Sigmoid colon (tissue), 7 donors: ENCODE results near the gene LRRC1. TPM values are rescaled to one million over a fixed set of nuclear protein-coding genes. Genes with fewer than 3 reads are reported as not detected.

ENCODE experiments used
- DNase-seq: peaks from one replicate; pipeline ENCODE4 v3.0.0-alpha.2; 2019
- H3K27ac ChIP-seq, 4 donors: fragments of 200-600 bp; sonication (generic); one replicate each; pipeline ENCODE4 v1.5.1; 2016 to 2019; ENCODE audit warnings: mild to moderate bottlenecking in 1 of 4
- H3K27me3 ChIP-seq, 3 donors: fragments of 200-600 bp; sonication (generic); one replicate each; pipeline ENCODE4 v1.5.1; 2019; ENCODE audit warnings: mild to moderate bottlenecking in 1 of 3
- H3K36me3 ChIP-seq, 4 donors: fragments of 200-600 bp; sonication (generic); one replicate each; pipeline ENCODE4 v1.5.1; 2016 to 2019
- H3K4me1 ChIP-seq, 4 donors: fragments of 200-600 bp; sonication (generic); one replicate each; pipeline ENCODE4 v1.5.1; 2017 to 2019
- H3K4me3 ChIP-seq, 4 donors: fragments of 200-600 bp; sonication (generic); one replicate each; pipeline ENCODE4 v1.5.1; 2017 to 2019; ENCODE audit warnings: mild to moderate bottlenecking in 2 of 4, moderate library complexity in 1 of 4
- H3K9me3 ChIP-seq, 4 donors: fragments of 200-600 bp in 3 of 4; sonication (generic) in 3 of 4; one replicate each; pipeline versions ENCODE4 v1.5.1 to v1.6.1; 2013 to 2019
- EP300 ChIP-seq, 4 donors: sonication (generic); formaldehyde crosslinking; IDR thresholded peaks; one replicate each; pipeline ENCODE4 v1.6.1; 2017; ENCODE audit warnings: antibody characterized with exemption in 4 of 4
- POLR2A ChIP-seq, 2 donors: fragments of 450-650 bp; IDR thresholded peaks; one replicate each; pipeline ENCODE4 v1.6.1; 2016; ENCODE audit warnings: antibody characterized with exemption in 2 of 2, mild to moderate bottlenecking in 2 of 2, moderate library complexity in 2 of 2
- POLR2AphosphoS5 ChIP-seq, 4 donors: sonication (generic); formaldehyde crosslinking; IDR thresholded peaks; one replicate each; pipeline ENCODE4 v1.6.1; 2017; ENCODE audit warnings: antibody characterized with exemption in 4 of 4
- WGBS, 2 donors: extraction: QIAGEN DNeasy Blood & Tissue Kit; methylation state at CpG; one replicate each; pipeline ENCODE4 v1.1.7; 2013; 5-methylcytosine and 5-hydroxymethylcytosine counted together
- intact Hi-C: fragments of 100-400 bp; cut with DNase I; formaldehyde crosslinking; loops from one replicate; pipeline ENCODE4 v1.15.1; 2023
- polyA plus RNA-seq, 3 donors: library from polyadenylated mRNA; stranded (reverse); fragments of 200-250 nt; gene quantifications; one replicate each; pipeline ENCODE4 v1.2.3, GENCODE V29; 2013
- total RNA-seq, 4 donors: library from RNA; depleted of rRNA; stranded (reverse); fragments of >200 nt; gene quantifications; one replicate each; pipeline ENCODE4 v1.1.0, GENCODE V29; 2016
- TF ChIP-seq, protein P1 (sequence below), 4 experiments: fragments of 450-650 bp in 3 of 4; fragments of 200-600 bp in 1 of 4; IDR thresholded peaks; one replicate each; pipeline ENCODE4 v1.5.1; 2016 to 2019; ENCODE audit warnings: antibody characterized with exemption in 4 of 4, mild to moderate bottlenecking in 3 of 4, moderate library complexity in 2 of 4
- donor health status: healthy with polysubstance abuse.
- donor health status: Bipolar disorder and iron deficiency.
- donor health status: healthy.

Gene LRRC1
- total and polyA plus RNA-seq, 7 donors, result 20.8 to 50.4 (median 29.9) TPM

DNA sequence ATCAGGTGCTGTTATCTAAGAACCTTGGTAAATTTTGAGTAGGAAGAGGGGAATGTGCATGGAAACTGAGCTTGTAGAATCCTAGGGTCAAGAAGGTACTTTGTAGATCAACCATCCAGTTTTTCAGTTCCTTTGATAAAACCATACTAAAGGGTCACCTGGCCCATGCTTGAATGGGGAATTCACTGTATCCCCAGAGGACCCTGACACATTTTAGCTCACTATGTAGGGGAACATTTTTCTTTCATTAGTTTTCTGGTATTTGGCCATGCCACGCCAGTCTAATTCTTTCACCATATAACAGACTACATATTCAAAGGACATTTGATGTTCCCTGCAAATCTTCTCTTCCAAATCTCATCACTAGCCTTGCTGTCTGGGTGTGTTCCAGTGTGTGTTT lies 29.9 kb downstream of the LRRC1 start:
- no peaks in the 10 kb centered on the region for H3K27me3 ChIP-seq
- no peak overlapping the region for H3K4me3 ChIP-seq
- no peaks in the 10 kb centered on the region for H3K9me3 ChIP-seq
- no peak for TF ChIP-seq POLR2A (IDR thresholded peaks at IDR 0.05)
- no peak for TF ChIP-seq EP300 (IDR thresholded peaks at IDR 0.05)
- intact Hi-C loops, result no loop called here
- no peak for DNase-seq
- no peaks in the 10 kb centered on the region for H3K36me3 ChIP-seq
- WGBS, 2 donors, result 96 to 97% methylated on average over 1 of the region's 1 CpG
- no peak overlapping the region for H3K27ac ChIP-seq
- peaks cover 0 to 86% (median 58%) of the 10 kb centered on the region in 4 donors for H3K4me1 ChIP-seq

GRCh38 chr6:53825532-53826321 lies 30.9 kb downstream of the LRRC1 start:
- Histone ChIP-seq H3K4me1 (peaks cover 0 to 87% (median 67%) of the 10 kb centered on the region in 4 donors), H3K36me3 (no peaks in the 10 kb centered on the region), H3K27ac (peak overlapping the region in 3 of 4 donors; percentile 30 to 56 (median 51)), H3K4me3 (no peak overlapping the region), H3K27me3 (no peaks in the 10 kb centered on the region), H3K9me3 (no peaks in the 10 kb centered on the region)
- no peak for DNase-seq
- no peak for TF ChIP-seq EP300 (IDR thresholded peaks at IDR 0.05)
- TF ChIP-seq, protein P1, sequence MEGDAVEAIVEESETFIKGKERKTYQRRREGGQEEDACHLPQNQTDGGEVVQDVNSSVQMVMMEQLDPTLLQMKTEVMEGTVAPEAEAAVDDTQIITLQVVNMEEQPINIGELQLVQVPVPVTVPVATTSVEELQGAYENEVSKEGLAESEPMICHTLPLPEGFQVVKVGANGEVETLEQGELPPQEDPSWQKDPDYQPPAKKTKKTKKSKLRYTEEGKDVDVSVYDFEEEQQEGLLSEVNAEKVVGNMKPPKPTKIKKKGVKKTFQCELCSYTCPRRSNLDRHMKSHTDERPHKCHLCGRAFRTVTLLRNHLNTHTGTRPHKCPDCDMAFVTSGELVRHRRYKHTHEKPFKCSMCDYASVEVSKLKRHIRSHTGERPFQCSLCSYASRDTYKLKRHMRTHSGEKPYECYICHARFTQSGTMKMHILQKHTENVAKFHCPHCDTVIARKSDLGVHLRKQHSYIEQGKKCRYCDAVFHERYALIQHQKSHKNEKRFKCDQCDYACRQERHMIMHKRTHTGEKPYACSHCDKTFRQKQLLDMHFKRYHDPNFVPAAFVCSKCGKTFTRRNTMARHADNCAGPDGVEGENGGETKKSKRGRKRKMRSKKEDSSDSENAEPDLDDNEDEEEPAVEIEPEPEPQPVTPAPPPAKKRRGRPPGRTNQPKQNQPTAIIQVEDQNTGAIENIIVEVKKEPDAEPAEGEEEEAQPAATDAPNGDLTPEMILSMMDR (IDR thresholded peaks at IDR 0.05), result no peak
- TF ChIP-seq POLR2A (IDR thresholded peaks at IDR 0.05), result no peak
- no peak for TF ChIP-seq POLR2AphosphoS5 (IDR thresholded peaks at IDR 0.05)
- intact Hi-C loops, result no loop called here
- WGBS, 2 donors, result 24 to 63% methylated on average over 7 of the region's 7 CpGs

- no peak for DNase-seq
- intact Hi-C loops, result no loop called here
- peak overlapping the region in 3 of 4 donors; percentile 2 to 25 (median 17) for H3K27ac ChIP-seq
- H3K36me3 ChIP-seq, result no peaks in the 10 kb centered on the region
- no peaks in the 10 kb centered on the region for H3K27me3 ChIP-seq
- H3K9me3 ChIP-seq, result no peaks in the 10 kb centered on the region
- peaks cover 0 to 87% (median 72%) of the 10 kb centered on the region in 4 donors for H3K4me1 ChIP-seq
- no peak for TF ChIP-seq POLR2AphosphoS5 (IDR thresholded peaks at IDR 0.05)
- H3K4me3 ChIP-seq, result no peak overlapping the region
- 28 to 76% methylated on average over 1 of the region's 1 CpG for WGBS, 2 donors
Observed at GRCh38 chr6:53827531-53827930, 32.7 kb downstream of the LRRC1 start.

- peaks cover 0 to 87% (median 74%) of the 10 kb centered on the region in 4 donors for H3K4me1 ChIP-seq
- no peaks in the 10 kb centered on the region for H3K27me3 ChIP-seq
- intact Hi-C loops, result no loop called here
- no peaks in the 10 kb centered on the region for H3K9me3 ChIP-seq
- WGBS, 2 donors, result 37 to 77% methylated on average over 2 of the region's 2 CpGs
- peak overlapping the region in 2 of 4 donors; percentile 17 to 31 for H3K27ac ChIP-seq
- H3K4me3 ChIP-seq, result no peak overlapping the region
- no peaks in the 10 kb centered on the region for H3K36me3 ChIP-seq
- no peak for DNase-seq
- TF ChIP-seq POLR2AphosphoS5 (IDR thresholded peaks at IDR 0.05) (no peak), EP300 (IDR thresholded peaks at IDR 0.05) (no peak), POLR2A (IDR thresholded peaks at IDR 0.05) (no peak)
- TF ChIP-seq, protein P1 (IDR thresholded peaks at IDR 0.05), result no peak
Observed at GRCh38 chr6:53828215-53828614, 33.4 kb downstream of the LRRC1 start.

GRCh38 chr6:53828966-53829697 lies 34.3 kb downstream of the LRRC1 start:
- no peak overlapping the region for H3K4me3 ChIP-seq
- TF ChIP-seq EP300 (IDR thresholded peaks at IDR 0.05) (no peak), POLR2A (IDR thresholded peaks at IDR 0.05) (no peak), POLR2AphosphoS5 (IDR thresholded peaks at IDR 0.05) (no peak)
- TF ChIP-seq, protein P1 (IDR thresholded peaks at IDR 0.05), result no peak
- no peak for DNase-seq
- no peaks in the 10 kb centered on the region for H3K9me3 ChIP-seq
- H3K27me3 ChIP-seq, result no peaks in the 10 kb centered on the region
- no peaks in the 10 kb centered on the region for H3K36me3 ChIP-seq
- whole genome bisulfite sequencing, 2 donors, result 23 to 71% methylated on average over 3 of the region's 3 CpGs
- peak overlapping the region in 3 of 4 donors; percentile 55 to 65 (median 61) for H3K27ac ChIP-seq
- intact Hi-C loops, result no loop called here
- H3K4me1 ChIP-seq, result peaks cover 0 to 96% (median 81%) of the 10 kb centered on the region in 4 donors
